SIG-M5 (cell line): ENCODE measurements around the gene SLC2A4RG.
"Not testable (repeated sequence)": the region's sequence is repeated elsewhere in the genome, so short reads cannot be mapped to it uniquely, and the experiment has no call there.

Experiments
- DNase-seq: peaks from one replicate; lab custom pipeline; 2025; lab: John Stamatoyannopoulos, UW

SLC2A4RG gene

GRCh38 chr20:63714858-63715257 lies 24.7 kb upstream of the SLC2A4RG start:
- no peak for DNase-seq

- DNase-seq: no peak
Measured at GRCh38 chr20:63718996-63719395, 20.6 kb upstream of the SLC2A4RG start.

- DNase-seq: not testable (repeated sequence)
Measured at GRCh38 chr20:63722967-63723622, 16.5 kb upstream of the SLC2A4RG start.

- DNase-seq: not testable (repeated sequence)
Measured at GRCh38 chr20:63730189-63730733, 9.3 kb upstream of the SLC2A4RG start.

DNA sequence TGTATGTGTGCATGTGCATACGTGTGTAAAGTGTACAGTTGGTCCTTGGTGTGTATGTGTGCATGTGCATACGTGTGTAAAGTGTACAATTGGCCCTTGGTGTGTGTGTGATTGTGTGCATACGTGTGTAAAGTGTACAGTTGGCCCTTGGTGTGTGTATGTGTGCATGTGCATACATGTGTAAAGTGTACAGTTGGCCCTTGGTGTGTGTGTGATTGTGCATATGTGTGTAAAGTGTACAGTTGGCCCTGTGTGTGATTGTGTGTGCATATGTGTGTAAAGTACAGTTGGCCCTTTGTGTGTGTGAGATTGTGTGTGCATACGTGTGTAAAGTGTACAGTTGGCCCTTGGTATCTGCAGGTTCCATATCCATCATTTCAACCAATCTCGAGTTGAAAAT lies 8.2 kb upstream of the SLC2A4RG start:
- DNase-seq: no peak

DNA sequence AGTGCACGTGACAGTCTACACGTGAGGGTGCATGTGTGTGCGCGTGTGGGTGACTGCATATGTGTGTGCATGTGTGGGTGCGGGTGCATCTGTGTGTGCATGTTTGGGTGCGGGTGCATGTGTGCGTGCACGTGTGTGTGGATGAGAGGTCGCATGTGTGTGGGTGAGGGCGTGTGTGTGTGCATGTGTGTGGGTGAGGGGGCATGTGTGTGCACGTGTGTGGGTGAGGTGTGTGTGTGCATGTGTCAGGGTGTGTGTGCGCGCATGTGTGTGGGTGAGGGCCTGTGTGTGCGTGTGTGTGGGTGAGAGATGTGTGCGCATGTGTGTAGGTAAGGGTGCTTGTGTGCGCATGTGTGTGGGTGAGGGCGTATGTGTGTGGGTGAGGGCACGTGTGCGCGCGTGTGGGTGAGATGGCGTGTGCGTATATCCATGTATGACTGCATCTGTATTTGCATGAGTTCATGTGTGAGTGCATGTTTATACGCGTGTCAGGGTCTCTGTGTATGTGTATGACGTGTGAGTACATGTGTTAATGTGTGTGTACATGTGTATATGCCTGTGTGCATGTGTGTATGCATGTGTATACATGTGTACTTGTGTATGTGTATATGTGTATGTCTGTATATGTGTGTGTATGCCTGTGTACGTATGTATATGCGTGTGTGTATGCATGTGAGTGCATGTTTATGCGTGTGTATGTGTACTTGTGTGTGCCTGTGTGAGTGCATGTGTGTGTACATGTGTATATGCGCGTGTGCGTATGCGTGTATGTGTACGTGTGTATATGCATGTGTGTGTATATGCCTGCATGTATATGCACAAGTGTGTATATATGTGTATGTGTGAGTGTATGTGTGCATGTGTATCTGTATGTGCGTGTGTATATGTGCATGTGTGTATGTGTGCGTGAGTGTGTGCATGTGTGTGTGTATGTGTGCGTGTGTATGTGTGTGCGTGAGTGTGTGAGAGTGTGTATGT lies 7.2 kb upstream of the SLC2A4RG start:
- no peak for DNase-seq

DNA sequence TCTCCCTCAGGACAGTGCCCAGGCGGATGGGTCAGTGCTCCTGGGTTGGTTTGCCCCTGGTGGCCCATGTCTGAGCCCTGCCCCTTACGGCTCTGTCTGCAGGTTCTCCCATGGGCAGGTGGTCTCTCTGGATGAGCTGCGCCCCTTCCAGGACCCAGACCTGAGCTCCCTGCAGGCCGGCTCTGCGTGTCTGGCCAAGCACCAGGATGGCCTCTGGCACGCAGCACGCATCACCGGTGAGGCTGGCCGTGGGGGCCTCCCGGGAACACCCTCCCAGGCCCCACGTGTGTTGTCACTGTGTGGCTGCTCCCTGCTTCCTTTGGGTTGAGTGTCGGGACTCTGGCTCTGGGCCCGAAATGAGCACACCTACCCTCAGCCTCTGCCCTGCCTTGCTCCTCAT lies 6.5 kb upstream of the SLC2A4RG start:
- no peak for DNase-seq

DNA sequence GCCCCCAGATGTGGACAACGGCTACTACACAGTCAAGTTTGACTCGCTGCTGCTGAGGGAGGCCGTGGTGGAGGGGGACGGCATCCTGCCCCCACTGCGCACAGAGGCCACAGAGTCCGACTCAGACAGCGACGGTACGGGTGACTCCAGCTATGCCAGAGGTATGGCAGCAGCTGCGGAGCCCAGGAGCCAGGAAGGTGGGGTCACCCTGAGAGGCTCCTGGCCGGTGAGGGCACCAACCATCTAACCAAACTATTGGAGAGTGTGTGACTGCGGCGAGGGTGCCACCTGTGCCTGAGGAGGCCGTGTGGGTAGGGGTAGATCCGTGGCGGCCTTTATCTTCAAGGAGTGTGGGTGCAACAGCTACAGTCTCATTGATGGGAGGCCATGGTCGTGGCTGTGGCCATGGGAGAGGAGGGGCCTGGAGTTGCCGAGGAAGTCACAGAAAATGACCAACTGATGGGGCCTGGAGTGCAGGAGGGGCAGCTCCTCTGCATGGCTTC lies 5.9 kb upstream of the SLC2A4RG start:
- DNase-seq: no peak

DNA sequence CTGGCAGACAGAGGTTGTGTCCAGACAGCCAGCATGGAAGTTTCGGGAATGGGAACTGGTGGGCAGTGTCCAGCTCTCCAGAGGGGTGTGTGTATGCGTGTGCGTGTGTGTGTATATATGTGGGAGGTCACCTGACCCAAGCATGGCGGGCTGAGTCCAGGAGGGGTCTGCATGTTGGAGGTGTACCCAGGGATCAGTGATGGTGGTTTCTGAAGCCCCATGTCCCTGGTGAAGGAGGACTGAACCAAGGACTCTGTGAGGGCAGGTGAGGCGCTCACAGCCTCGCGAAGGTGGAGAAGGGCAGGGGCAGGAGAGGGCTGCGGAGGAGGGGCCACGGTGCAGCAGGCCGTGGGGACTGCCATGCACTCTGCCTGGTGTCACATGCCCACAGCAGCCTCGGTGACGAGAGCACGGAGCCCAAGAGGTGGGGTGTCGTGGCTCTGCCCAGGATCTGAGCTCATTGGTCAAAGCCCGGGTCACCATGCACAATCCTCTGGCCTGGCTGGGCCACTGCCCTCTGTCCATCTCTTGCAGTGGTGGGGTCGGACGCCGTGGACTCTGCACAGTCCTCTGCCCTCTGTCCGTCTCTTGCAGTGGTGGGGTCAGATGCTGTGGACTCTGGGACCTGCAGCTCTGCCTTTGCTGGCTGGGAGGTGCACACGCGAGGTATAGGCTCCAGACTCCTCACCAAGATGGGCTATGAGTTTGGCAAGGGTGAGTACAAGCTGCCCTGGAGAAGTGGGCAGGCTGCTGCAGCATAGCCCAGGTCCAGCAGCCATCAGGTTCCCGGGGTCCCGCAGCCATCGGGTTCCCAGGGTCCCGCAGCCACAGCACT lies 5.2 kb upstream of the SLC2A4RG start:
- no peak for DNase-seq

GRCh38 chr20:63734946-63735858 lies 4.4 kb upstream of the SLC2A4RG start:
- no peak for DNase-seq

- DNase-seq: no peak
Measured at GRCh38 chr20:63735859-63736718, 3.5 kb upstream of the SLC2A4RG start, which contains the start of gene LIME1. LIME1 (plus strand) TSS chr20:63736664; CDS start chr20:63737550, 886 bp downstream.

DNA sequence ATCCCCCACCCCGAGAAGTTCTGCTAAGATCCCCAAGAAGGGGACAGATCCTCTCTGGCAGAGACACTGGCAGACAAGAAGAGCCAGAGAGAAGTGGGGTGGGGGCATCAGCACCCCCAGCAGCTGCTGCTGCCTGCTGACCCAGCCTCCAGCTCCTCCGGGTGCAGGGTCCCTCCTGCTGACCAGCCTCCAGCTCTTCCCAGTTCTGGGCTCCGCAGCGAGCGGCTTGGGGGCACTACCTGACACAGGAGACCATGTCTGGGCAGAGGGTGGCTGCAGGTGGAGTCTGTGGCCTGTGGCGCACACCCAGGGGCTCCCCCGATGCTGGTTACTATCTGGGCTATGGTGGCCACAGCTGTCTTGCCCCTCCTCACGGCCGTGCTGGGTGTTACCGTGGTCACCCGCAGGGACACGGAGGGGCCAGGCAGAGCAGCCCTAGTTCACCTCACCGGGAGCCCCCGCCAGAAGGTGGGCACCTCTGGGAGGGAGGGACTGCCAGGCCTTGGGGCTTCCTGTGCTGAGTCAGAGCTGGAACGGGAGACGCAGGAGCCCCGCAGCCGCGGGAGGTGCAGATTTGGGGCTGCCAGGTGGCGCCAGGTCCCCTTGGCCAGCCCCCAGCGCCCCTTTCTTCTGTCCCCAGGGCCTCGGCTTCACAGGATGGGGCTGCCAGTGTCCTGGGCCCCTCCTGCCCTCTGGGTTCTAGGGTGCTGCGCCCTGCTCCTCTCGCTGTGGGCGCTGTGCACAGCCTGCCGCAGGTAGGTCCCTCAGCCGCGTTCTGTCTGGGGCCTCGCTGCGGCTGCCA lies 2.5 kb upstream of the SLC2A4RG start:
- no peak for DNase-seq

DNA sequence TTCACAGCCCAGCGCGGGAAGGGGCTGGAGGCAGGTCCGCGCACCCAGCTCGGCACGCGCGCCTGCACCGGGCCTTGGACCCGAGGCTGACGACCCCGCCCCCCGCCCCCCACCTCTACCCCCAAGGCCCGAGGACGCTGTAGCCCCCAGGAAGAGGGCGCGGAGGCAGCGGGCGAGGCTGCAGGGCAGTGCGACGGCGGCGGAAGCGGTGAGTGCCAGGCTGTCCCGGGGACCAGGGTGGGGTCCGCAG lies 2.0 kb upstream of the SLC2A4RG start:
- DNase-seq: no peak

DNA sequence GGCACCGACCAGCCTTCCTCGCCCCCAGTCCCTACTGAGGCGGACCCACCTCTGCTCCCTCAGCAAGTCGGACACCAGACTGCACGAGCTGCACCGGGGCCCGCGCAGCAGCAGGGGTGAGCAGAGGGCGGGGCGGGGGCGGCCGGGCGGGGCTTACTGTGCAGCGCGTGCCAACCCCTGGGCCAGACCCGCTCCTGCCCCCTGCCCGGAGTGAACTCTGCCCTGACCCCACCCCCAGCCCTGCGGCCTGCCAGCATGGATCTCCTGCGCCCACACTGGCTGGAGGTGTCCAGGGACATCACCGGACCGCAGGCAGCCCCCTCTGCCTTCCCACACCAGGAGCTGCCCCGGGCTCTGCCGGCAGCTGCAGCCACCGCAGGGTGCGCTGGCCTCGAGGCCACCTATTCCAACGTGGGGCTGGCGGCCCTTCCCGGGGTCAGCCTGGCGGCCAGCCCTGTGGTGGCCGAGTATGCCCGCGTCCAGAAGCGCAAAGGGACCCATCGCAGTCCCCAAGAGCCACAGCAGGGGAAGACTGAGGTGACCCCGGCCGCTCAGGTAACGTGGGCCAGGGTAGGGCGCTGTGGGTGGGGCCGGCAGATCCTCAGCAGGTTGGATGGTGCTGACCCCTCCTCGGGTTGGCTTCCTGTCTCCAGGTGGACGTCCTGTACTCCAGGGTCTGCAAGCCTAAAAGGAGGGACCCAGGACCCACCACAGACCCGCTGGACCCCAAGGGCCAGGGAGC lies 1.5 kb upstream of the SLC2A4RG start:
- no peak for DNase-seq

GRCh38 chr20:63738687-63739129 lies 868 bp upstream of the SLC2A4RG start:
- DNase-seq: no peak

- no peak for DNase-seq
Measured at GRCh38 chr20:63740070-63740626, 572 bp downstream of the SLC2A4RG start.

GRCh38 chr20:63740627-63741353 lies 1.2 kb downstream of the SLC2A4RG start:
- DNase-seq: peak; percentile 16
